ENCODE data around the gene FAM241A.
"Not testable (repeated sequence)": the region's sequence is repeated elsewhere in the genome, so short reads cannot be mapped to it uniquely, and the experiment has no call there.

Gene FAM241A

DNA sequence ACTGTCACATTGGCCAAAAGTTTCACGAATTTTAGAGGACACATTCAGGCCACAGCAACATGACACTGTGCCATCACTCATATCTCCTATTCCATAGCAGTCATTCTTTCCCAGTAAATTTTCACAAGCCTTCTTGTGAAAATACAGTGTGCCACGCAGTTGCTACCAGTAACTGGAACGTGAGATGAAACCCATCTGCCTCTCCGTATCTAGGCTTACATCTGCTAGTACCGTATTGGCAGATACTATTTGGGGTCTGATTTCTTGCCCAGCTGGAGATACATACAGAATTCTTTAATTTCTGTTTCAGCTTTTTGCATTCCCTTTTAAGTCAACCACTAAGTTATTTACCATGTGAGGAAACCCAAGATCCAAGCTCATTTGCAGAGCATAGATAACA, 8.7 kb upstream of the FAM241A start:
- DNase-seq (ENCODE audit: extremely low read depth in 1 of 2, low read depth in 1 of 2), result no peak

DNA sequence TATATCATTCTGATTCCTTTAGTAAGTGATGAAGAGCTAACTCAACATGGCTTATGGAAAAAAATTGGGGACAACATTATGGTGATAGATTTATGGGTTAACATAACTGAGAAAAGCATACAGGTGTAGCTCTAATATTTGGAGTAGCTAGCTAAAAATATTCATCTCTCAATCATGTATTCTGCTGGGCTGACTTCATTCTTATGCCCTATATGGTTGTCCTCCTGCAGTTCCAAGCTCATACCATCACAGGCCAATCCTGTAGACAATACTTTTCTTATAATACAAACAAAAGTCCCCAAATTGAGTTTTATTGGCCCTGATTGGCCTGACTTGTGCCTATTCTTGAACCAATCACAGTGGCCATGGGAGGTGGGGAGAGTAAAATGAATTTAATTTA, 6.7 kb upstream of the FAM241A start:
- DNase-seq (ENCODE audit: extremely low read depth in 1 of 2, low read depth in 1 of 2), result no peak

DNA sequence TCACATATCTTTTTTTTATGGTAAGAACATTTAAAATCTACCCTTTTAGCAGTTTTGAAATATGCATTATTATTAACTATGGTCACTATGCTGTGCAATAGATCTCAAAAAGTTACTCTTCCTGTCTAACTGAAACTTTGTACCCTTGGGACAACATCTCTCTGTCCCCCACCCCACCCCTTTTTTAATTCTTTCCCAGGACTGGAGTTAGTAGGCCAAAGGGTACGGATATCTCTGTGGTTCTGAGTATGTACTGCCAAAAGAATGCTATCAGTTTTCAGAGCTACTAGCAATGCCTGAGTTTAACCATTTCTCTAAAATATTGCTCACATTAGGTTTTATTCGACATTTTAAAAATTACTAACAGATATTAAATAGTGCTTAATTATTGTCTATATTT, 4.7 kb upstream of the FAM241A start:
- DNase-seq (ENCODE audit: extremely low read depth in 1 of 2, low read depth in 1 of 2), result no peak

DNA sequence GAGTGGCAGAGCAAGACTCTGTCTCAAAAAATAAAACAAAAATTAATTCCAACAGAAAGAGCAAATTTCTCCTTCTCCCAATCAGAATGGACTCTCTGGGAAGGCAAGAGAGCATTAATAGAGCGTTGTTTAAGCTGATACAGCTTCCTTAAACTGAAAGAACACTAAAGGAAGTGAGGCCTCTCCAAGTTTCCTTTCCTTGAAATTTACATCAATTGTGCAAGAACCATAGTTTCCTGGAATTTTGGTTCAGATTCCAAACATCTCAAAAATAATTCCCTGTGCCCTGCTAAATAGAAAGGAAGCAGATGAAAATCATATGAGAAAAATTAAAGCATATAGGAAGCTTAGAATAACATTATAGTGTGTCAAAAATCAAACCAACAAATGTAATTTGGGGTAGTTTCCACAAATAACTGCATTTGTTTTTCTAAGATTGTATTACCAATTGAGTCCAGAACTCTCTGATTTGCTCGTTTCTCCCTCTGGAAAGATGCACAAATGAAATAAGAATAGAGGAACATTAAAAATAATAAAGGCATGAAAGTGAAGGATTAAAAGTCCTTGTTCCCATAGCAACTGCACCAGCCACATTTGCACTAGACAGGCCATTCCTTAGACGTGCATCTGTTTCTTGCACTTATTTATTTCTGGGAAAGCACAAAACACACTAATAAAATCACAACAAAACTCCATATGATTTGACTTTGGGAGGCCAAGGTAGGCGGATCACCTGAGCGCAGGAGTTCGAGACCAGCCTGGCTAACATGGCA, 3.7 kb upstream of the FAM241A start:
- no peak for DNase-seq (ENCODE audit: extremely low read depth in 1 of 2, low read depth in 1 of 2)

DNA sequence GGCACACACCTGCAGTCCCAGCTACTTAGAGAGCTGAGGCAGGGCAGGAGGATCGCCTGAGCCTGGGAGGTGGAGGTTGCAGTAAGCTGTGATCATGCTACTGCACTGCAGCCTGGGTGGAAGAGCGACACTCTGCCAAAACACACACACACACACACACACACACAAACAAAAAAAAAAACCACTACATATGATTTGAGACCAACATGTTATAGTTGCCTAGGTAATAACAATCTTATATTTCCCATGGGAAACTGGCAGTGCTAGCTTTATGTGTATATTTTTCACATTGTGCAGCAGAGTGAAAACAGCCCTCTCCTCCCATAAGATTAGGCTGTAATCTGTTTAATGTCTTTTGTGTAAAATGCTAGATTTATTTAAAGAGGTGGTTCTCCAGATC, 3.1 kb upstream of the FAM241A start:
- DNase-seq (ENCODE audit: extremely low read depth in 1 of 2, low read depth in 1 of 2), result no peak

DNA sequence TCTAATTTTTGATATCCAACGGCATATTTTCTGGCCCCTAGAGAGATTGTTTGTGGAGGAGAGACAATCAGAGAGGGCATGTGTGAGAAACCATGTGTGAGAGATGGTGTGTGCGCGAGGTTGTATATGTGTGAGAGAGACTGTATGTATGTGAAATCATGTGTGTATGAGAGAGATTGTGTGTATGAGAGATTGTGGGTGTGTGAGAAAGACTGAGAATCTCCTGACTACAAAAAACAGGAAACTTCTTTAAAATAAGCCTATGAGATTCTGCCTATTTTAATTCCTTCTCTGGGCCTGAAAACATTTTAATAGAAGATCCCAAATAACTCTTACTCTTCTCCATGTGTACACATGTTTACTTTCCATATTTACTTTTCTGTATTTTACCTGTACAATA, 1.5 kb upstream of the FAM241A start:
- no peak for DNase-seq (ENCODE audit: extremely low read depth in 1 of 2, low read depth in 1 of 2)

DNA sequence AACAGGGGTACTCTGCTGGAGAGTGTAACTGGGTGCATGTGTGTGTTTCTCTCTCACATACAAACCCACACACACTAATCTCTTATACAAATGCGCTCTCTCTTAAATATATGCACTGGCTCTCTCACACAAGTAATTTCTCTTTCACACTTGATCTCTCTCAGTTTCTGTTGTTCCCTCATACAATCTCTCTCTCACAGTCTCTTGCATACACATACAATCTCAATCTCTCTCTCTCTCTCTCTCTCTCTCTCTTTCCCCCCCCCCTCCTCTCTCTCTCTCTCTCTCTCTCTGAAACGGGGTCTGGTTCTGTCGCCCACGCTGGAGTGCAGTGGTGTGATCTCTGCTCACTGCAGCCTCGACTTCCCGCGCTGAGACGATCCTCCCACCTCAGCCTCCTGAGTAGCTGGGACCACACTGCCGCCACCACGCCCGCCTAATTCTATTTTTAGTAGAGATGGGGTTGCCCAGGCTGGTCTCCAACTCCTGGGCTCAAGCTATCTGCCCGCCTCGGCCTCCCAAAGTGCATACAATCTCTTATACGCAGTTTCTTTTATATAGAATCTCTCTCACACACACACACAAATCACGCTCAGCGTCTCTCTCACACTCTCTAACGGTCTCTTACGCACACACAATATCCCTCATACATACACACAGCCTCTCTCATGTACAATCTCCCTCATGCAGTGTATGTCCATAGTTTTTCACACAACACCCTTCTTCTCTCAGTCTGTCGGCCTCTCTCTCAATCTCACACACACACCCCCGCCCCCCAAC, 518 bp upstream of the FAM241A start:
- no peak for DNase-seq (ENCODE audit: extremely low read depth in 1 of 2, low read depth in 1 of 2)

DNA sequence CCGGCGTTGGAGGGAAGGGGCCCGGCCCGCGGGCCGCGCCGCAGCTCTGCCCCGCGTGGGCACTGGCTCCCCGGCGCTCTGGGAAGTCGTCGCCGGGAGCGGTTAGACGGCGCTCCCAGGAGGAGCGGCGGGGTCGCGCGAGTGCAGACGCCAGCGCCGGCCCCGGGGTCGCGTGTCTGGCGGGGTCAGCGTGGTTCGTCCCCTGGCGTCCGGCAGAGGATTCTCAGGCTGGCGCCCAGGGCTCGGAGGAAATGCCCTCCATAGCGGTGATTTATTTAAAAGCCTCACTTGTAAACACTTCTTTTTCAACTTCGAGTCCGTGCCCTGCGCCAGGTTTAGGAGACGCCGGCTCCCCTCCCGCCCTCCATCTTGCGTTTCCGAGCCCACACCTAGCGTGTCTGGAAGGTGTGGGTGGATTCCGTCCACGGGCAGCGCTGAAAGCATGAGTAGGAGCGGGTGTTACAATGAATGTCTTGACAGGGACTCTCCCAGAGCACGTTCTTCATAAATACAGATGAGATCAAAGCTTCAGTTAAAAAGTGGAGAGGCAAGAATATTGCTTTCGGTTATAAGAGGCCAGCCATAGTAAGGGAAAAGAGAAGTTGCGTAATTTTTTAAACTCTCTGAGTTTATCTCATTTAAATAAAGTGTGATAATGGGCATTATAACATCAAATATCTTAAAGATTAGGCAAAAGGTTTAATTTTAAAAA, 692 bp downstream of the FAM241A start:
- peak in 1 of 2 donors; percentile 29 for DNase-seq (ENCODE audit: extremely low read depth in 1 of 2, low read depth in 1 of 2)

DNA sequence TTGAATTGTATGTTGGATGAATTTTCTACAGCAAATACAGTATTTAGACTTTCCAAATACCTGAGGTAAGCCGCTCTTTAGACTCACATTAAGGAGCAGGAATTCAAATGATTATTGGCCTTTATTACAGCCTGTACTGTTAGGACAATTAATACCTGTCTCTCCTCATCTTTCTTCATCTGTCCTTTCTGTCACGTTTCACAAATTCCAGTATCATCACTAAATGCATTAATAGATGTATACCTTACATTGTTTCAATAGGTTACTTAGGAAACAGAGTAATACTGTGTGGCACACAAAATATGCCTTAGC, 1.2 kb downstream of the FAM241A start:
- DNase-seq (ENCODE audit: extremely low read depth in 1 of 2, low read depth in 1 of 2), result no peak

DNA sequence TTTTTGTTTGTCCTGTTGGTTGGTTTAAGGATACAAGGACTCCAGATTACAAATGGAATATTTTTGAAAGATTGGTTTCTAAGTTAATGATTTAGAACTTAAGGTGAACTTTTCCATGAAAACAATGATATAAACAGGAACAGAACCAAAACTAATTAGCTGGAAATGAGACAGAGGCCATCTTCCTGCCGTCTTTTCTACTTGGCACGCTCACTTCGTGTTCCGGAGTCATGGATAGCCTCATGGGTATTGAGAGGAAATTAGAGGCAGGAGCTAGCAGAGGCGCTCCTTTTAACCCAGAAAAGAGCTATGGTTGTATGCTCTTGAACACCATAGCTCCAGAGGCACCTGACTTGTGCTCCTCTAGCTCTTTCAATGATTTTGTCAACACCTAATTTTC, 2.4 kb downstream of the FAM241A start:
- DNase-seq (ENCODE audit: extremely low read depth in 1 of 2, low read depth in 1 of 2), result no peak

DNA sequence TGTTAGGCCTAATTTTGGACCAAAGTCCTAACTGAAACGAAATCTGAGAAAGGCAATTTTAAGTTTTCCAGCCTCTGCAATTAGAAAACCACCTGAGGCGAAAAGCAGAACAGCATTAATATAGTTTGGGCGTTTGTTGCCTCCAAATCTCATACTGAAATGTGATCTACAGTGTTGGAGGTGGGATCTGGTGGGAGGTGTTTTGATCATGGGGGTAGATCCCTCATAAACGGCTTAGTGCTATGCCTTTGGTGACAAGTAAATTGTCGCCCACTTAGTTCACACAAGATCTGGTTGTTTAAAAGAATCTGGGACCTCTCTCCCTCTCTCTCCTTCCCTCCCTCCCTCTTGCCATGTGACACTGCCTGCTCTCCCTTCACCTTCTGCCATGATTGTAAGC, 5.7 kb downstream of the FAM241A start:
- no peak for DNase-seq (ENCODE audit: extremely low read depth in 1 of 2, low read depth in 1 of 2)

DNA sequence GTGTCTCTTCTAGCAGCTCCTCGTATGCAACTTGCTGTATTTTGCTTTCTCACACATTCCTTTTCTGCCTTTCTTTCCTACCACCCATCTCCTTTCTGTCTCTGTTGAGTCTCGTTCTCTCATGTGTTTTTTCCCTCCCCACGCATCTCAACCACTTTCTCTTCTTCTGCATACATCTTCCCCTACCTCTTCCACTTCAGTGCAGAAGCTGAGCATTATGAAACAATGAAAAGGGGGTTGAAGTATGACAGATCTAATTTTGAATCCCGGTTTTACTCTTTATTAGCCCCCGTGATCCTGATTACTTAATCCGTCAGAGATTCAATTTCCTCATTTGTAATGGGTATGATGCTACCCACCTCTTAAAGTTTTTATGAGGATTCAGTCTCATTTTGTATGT, 7.3 kb downstream of the FAM241A start:
- DNase-seq (ENCODE audit: extremely low read depth in 1 of 2, low read depth in 1 of 2), result no peak

DNA sequence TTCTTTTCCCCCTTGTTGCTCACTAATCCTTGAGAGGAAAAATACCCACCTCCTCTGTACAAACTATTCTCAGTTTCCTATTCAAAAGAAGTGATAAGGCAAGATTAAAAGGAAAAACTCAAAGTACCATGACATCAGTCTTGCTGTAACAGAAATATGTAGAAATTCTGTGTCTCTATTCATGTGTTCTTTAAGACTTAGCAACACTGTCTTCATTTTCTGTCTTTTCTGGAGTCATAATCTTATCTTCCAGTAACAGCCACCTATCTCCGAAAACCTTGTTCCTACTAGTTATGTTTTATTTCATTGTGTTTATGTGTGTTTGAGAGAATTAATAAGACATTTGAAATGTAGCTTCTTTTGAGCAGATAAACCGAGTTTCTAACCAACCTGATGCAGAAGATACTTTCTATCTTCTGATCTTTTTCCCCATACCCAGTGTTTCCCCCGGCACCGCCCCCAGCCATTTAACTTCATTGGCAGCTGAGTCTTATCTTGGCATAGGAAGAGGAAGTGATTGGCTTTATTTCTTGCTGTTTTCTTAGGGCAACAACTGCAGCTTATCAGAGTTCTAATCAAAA, 8.0 kb downstream of the FAM241A start:
- DNase-seq (ENCODE audit: extremely low read depth in 1 of 2, low read depth in 1 of 2), result no peak

DNA sequence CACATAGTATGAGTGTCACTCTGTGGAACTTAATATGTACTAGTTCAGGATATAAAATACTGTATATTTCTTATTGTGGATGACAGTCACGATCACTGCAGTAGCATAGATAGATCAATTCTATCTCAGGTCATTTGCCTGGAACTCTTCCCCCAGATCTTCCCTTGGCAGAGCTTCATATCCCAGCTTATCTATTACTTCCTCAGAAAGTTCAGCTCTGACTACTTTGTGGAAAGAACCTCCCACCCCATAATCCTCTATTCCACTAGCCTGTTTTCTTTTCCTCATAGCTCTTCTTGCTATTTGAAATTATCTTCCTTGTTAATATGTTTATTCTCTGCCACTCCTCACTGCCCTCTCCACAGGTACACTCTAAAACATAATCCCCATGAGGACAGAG, 10.9 kb downstream of the FAM241A start:
- DNase-seq (ENCODE audit: extremely low read depth in 1 of 2, low read depth in 1 of 2), result no peak

DNA sequence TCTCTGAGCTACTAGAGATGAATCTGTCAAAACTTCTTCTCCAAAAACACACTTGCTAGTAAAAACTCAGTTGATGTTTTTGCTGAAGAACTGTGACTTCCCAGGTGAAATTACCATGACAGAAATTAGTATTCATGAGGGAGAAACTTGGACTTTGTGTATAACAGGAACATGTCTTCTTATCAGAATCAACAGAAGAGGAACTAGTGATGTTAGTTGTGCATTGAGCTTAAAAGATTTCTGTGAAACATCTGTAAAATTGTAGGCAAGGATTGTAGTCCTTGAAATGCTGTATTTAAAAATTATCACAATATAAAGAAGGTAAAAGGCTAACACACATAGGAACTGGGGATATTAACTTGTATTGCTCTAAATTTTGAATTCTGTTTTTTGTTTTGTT, 11.3 kb downstream of the FAM241A start:
- no peak for DNase-seq (ENCODE audit: extremely low read depth in 1 of 2, low read depth in 1 of 2)

DNA sequence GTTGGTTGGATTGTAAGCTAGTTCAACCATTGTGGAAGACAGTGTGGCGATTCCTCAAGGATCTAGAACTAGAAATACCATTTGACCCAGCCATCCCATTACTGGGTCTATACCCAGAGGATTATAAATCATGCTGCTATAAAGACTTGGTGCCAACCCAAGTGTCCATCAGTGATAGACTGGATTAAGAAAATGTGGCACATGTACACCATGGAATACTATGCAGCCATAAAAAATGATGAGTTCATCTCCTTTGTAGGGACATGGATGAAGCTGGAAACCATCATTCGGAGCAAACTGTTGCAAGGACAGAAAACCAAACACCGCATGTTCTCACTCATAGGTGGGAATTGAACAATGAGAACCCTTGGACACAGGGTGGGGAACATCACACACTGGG, 18.5 kb downstream of the FAM241A start:
- DNase-seq (ENCODE audit: extremely low read depth in 1 of 2, low read depth in 1 of 2), result not testable (repeated sequence)

DNA sequence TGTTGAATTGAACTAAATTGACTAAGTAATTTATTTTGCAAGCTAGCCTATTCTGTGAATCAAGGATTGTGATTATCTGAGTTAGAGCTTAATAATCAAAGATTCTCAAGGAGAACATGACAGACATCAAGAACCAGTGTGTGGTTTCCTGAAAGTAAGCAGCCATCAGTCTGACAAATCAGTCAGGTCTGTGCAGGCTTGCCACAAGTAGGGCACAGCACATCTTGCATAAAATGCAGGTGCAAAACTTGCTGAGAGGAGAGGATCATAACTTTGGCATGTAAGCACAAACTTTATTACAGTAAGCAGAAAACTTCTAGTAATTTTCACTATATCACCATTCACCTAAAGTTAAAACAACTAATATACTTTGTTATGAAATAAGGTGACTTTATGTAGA, 22.5 kb downstream of the FAM241A start:
- no peak for DNase-seq (ENCODE audit: extremely low read depth in 1 of 2, low read depth in 1 of 2)

DNA sequence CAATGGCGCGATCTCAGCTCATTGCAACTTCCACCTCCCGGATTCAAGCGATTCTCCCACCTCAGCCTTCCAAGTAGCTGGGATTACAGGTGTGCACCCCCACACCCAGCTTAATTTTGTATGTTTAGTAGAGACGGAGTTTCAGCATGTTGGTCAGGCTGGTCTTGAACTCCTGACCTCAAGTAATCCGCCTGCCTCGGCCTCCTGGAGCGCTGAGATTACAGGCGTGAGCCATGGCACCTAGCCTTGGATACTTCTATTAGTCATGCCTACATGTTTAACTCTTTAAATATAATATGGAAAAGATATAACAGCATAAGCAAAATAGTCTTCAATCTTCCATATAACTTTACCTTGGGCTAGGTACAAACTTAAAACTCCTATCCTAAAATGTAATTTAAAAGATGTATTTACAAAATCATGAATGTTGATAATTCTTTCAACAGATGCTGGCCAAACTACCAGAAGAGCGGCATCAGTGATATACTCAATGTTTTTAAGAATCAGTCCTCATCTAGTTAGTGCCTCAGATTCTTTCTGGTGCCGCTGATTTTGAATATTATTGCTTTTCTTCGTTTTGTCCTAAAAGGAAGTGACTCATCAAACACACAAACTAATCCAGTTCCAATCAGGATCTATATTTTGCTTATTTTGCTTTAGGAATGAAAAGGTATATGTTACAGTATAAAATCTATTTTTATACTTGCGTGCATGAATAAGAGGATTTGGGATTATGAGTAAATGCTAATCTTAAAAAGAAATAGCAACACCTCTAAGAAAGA, 23.7 kb downstream of the FAM241A start:
- no peak for DNase-seq (ENCODE audit: extremely low read depth in 1 of 2, low read depth in 1 of 2)

DNA sequence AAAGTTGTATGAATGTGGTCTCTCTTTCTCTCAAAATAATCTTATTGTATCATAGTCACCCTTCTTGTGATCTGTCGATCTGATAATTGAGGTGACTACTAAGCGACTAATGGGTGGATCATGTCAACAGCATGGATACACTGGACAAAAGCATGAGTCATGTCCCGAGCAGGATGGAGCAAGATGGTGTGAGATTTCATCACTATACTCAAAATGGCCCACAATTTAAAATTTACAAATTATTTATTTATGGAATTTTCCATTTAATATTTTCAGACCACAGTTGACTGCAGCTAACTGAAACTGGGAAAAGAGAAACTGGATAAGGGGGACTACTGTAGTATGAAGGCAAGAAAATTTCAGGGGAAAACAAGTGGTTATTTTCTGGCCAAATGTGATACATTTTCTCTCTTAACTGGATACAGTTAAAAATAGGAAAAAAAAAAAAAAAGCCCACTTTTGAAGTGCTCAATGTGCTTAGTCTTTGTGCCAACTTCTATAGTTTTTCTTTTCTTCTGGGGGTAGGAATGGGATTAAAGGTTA, 25.3 kb downstream of the FAM241A start:
- no peak for DNase-seq (ENCODE audit: extremely low read depth in 1 of 2, low read depth in 1 of 2)

DNA sequence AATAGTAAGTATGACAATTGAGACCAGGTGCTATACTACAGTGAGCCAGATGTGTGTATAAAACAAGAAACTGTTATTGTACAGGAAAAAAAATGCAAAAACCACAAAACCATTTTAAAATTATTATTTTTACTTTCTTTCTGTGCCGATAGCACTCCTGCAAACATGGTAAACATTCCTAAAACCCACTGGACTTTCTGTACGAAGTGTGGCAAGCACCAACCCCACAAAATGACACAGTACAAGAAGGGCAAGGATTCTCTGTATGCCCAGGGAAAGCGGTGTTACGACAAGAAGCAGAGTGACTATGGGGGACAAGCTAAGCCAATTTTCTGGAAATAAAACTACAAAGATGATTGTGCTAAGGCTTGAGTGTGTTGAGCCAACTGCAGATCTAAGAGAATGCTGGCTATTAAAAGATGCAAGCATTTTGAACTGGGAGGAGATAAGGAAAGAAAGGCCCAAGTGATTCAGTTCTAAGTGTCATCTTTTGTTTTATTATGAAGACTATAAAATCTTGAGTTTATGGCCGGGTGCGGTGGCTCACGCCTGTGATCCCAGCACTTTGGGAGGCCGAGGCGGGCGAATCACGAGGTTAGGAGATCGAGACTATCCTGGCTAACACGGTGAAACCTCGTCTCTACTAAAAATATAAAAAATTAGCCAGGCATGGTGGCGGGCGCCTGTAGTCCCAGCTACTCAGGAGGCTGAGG, 26.0 kb downstream of the FAM241A start:
- not testable (repeated sequence) for DNase-seq (ENCODE audit: extremely low read depth in 1 of 2, low read depth in 1 of 2)

Data from activated CD8-positive, alpha-beta memory T cell treated with anti-CD3 and anti-CD28 coated beads for 1 hour (primary cell).